Karpas-422 (cell line): ENCODE data around the gene PTTG1IP. TPM values are rescaled to one million over a fixed set of nuclear protein-coding genes. Genes with fewer than 3 reads are reported as not detected.
A peak's percentile ranks its signal among the peaks of the same experiment; 100 is the strongest.

ENCODE experiments used
- DNase-seq: peaks from one replicate; pipeline ENCODE4 v3.0.0-alpha.2; 2015
- H2AFZ ChIP-seq: fragments of 200-600 bp; sonication (generic); 2 replicates; pipeline ENCODE4 v1.6.1; 2014; ENCODE audit warnings: antibody characterized with exemption, low read length, mixed read lengths
- H3K27ac ChIP-seq: fragments of 200-600 bp; sonication (generic); 2 replicates; pipeline ENCODE4 v1.5.1; 2014; ENCODE audit warnings: mild to moderate bottlenecking, low read length, moderate library complexity
- H3K27me3 ChIP-seq: fragments of 200-600 bp; sonication (generic); 2 replicates; pipeline ENCODE4 v1.6.1; 2014; ENCODE audit warnings: low read length, mixed read lengths
- H3K36me3 ChIP-seq: fragments of 200-600 bp; sonication (generic); 2 replicates; pipeline ENCODE4 v1.6.1; 2014; ENCODE audit warnings: low read length, mixed read lengths; ENCODE audit not compliant: insufficient read depth
- H3K4me1 ChIP-seq: fragments of 200-600 bp; sonication (generic); 2 replicates; pipeline ENCODE4 v1.6.1; 2014; ENCODE audit warnings: mild to moderate bottlenecking, low read length, mixed read lengths
- H3K4me2 ChIP-seq: fragments of 200-600 bp; sonication (generic); 2 replicates; pipeline ENCODE4 v1.6.1; 2014; ENCODE audit warnings: low read length, low read depth, mild to moderate bottlenecking; ENCODE audit not compliant: poor library complexity, severe bottlenecking
- H3K4me3 ChIP-seq: fragments of 200-600 bp; sonication (generic); 2 replicates; pipeline ENCODE4 v1.5.1; 2014; ENCODE audit warnings: mild to moderate bottlenecking, antibody characterized with exemption, low read length, mixed read lengths
- H3K79me2 ChIP-seq: fragments of 200-600 bp; sonication (generic); 2 replicates; pipeline ENCODE4 v1.6.1; 2014; ENCODE audit warnings: mild to moderate bottlenecking, low read length, mixed read lengths
- H3K9ac ChIP-seq: fragments of 200-600 bp; sonication (generic); 2 replicates; pipeline ENCODE4 v1.6.0; 2014; ENCODE audit warnings: low read length
- H3K9me2 ChIP-seq: fragments of 200-600 bp; sonication (generic), shearing (Covaris generic); replicated peaks from 2 replicates; pipeline ENCODE4 v1.6.0; 2014; ENCODE audit warnings: mild to moderate bottlenecking, low read length, moderate library complexity; ENCODE audit not compliant: insufficient read depth
- H3K9me3 ChIP-seq: fragments of 300-700, 200-600 bp; sonication (generic); 2 replicates; pipeline ENCODE4 v1.6.1; 2014; ENCODE audit warnings: low read length, mixed read lengths
- H4K20me1 ChIP-seq: fragments of 200-600 bp; sonication (generic); 2 replicates; pipeline ENCODE4 v1.6.1; 2014; ENCODE audit warnings: mild to moderate bottlenecking, antibody characterized with exemption, low read length, low read depth; ENCODE audit not compliant: insufficient read depth
- total RNA-seq: library from RNA; depleted of rRNA; stranded (reverse); fragments of >200 nt; shearing (Covaris generic); gene quantifications from 2 replicates; pipeline ENCODE4 v1.2.3, GENCODE V29; 2014; ENCODE audit warnings: low replicate concordance

PTTG1IP gene
- total RNA-seq, 1 experiment from 2014 or later, result 44.7 TPM

DNA sequence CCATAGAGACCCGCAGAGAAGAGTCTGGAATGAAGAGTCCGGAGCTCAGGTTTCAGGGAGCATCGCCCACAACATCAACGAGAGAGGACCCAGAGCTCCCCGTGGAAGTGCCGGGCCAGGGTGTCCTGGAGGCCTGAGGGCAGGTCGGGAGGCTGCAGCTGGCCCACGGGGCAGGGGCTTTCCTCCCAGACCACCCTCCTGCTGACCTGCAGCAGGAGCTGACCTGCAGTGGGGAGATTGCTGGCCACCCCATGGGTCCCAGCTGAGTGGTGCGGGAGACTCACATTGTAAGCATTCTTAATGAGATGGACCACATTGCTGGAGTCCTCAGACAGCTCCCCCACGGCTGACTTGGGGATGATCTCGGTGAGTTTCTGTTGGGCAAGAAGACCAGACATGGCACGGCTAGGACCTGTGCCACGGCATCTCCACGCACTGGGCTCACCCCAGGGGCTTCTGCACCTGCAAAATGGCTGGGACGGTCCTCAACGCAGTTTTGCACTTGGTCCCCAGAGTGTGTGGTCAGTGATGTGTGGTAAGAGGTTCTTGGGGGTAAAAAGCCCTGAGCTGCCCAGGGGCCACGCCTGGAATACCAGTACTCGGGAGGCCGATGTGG lies 21.3 kb upstream of the PTTG1IP start:
- H3K4me2 ChIP-seq, result peak overlapping the region; percentile 49
- H3K36me3 ChIP-seq, result peaks cover 17% of the 10 kb centered on the region; the same call in 1 of the 2 replicates
- no peaks in the 10 kb centered on the region for H3K9me2 ChIP-seq
- H3K9me3 ChIP-seq, result no peaks in the 10 kb centered on the region
- no peak overlapping the region; the same call in 1 of the 2 replicates for H3K4me3 ChIP-seq
- H3K27ac ChIP-seq, result peak overlapping the region; percentile 88
- DNase-seq, result no peak
- no peaks in the 10 kb centered on the region for H4K20me1 ChIP-seq
- peak overlapping the region; percentile 52 for H3K9ac ChIP-seq
- peaks cover 63% of the 10 kb centered on the region for H3K4me1 ChIP-seq
- no peaks in the 10 kb centered on the region for H3K79me2 ChIP-seq
- no peak overlapping the region for H2AFZ ChIP-seq
- H3K27me3 ChIP-seq, result no peaks in the 10 kb centered on the region

DNA sequence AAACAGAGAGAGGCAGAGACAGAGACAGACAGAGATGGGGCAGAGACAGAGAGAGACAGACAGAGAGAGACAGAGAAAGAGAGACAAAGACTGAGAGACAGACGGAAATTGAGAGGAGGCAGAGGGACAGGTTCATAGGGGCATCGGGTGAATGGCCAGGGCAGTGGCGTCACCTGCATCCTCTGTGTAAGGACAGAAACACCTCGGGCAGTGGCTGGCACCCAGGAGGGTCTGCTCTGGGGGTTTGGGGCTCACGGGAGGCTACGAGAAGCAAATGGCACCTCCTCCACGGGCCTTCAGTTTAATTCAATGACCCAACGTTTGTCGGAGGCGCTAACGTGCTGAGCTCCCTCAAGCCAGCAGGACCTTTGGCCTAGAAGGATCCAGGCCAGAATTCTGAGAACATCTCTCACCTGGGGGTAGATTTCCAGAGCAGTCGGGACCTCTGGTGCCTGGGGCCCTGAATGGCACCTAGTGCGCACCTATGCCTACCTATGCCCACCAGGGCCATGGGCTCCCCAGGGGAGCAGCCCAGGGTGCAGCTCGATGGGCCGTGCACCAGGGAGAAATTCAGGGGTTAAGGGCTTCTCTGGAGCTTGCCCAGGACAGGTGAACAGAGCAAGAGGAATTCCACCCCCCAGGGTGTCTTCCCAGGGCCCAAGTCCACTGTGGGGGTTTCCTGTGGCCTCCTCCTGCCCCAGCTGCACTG lies 20.6 kb upstream of the PTTG1IP start:
- no peak overlapping the region; the same call in 1 of the 2 replicates for H3K4me3 ChIP-seq
- no peak for DNase-seq
- peaks cover 63% of the 10 kb centered on the region for H3K4me1 ChIP-seq
- H3K9me2 ChIP-seq, result no peaks in the 10 kb centered on the region
- no peak overlapping the region for H2AFZ ChIP-seq
- peak overlapping the region; percentile 52 for H3K9ac ChIP-seq
- H3K27ac ChIP-seq, result peak overlapping the region; percentile 88
- no peak overlapping the region for H3K4me2 ChIP-seq
- H4K20me1 ChIP-seq, result no peaks in the 10 kb centered on the region
- no peaks in the 10 kb centered on the region for H3K27me3 ChIP-seq
- H3K36me3 ChIP-seq, result peaks cover 17% of the 10 kb centered on the region; the same call in 1 of the 2 replicates
- H3K9me3 ChIP-seq, result no peaks in the 10 kb centered on the region
- no peaks in the 10 kb centered on the region for H3K79me2 ChIP-seq

DNA sequence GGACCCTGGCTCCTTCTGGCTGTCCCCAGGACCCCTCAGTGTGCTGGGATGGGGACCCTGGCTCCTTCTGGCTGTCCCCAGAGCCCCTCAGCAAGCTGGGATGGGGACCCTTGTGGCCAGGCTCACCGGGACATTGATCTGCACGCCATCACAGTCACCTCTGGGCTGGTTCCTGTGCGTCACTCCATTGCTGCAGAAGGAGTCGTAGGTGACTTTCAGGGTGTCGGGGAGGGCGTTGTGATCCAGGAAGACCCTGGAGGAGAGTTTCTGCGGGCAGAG lies 19.7 kb upstream of the PTTG1IP start:
- Histone ChIP-seq H3K9me2 (no peaks in the 10 kb centered on the region), H3K27me3 (no peaks in the 10 kb centered on the region), H3K4me3 (no peak overlapping the region), H3K36me3 (peaks cover 8% of the 10 kb centered on the region; the same call in 1 of the 2 replicates), H3K4me1 (peaks cover 63% of the 10 kb centered on the region), H3K9me3 (no peaks in the 10 kb centered on the region), H3K4me2 (no peak overlapping the region), H3K27ac (peak overlapping the region; percentile 88), H3K79me2 (no peaks in the 10 kb centered on the region), H4K20me1 (no peaks in the 10 kb centered on the region), H2AFZ (no peak overlapping the region), H3K9ac (peak overlapping the region; percentile 23; the same call in 1 of the 2 replicates)
- no peak for DNase-seq

DNA sequence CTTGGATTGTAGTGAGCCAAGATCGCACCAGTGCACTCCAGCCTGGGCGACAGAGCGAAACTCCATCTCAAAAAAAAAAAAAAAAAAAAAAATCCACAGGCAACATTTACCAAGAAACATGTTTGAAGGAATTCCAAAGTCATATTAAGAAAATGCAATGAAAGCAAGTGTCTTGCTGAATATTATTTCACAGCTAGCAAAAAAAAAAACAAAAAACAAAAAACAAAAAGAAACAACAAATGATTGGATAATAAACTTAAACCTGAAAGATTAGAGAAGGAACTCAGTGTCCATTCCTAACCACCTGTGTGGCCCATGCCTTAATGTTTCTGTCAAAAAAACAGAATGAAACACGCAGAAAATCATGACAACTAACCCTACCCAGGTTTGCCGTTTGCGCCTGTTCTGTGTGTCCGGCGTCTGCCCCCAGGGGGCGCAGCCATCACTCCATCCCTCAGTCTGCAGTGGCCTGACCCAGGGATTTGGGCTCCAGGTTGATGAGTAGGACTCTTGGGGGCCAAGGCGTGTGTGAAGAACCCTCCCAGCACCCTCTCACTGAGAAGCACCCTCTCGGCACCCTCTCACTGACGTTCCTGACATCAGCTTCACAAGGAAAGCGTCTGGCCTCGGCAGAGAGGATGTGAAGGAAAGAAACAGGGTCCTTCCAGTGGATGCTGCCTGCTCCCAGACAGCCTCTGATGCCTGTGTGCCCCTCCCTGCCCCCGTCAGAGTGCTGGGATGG lies 19.2 kb upstream of the PTTG1IP start:
- H3K36me3 ChIP-seq, result peaks cover 8% of the 10 kb centered on the region; the same call in 1 of the 2 replicates
- H3K27ac ChIP-seq, result peak overlapping the region; percentile 88

DNA sequence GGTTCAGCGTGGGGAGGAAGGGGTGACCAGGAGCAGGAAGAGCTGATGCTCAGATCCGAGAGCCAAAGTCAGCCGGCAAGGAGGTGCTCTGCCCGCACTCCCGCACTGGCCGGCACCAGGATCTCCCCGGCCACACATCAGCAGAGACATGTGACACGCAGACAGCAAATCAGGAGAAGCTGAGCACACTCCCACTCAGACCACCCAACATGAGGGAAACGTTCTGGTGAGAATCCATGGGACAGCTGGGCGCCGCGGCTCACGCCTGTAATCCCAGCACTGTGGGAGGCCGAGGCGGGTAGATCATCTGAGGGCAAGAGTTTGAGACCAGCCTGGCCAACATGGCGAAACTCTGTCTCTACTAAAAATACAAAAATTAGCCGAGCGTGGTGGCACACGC lies 18.6 kb upstream of the PTTG1IP start:
- Histone ChIP-seq H3K9me3 (no peaks in the 10 kb centered on the region), H3K4me1 (peaks cover 63% of the 10 kb centered on the region), H4K20me1 (no peaks in the 10 kb centered on the region), H2AFZ (no peak overlapping the region), H3K9me2 (no peaks in the 10 kb centered on the region), H3K27ac (no peak overlapping the region), H3K9ac (no peak overlapping the region), H3K27me3 (no peaks in the 10 kb centered on the region), H3K79me2 (no peaks in the 10 kb centered on the region), H3K4me2 (no peak overlapping the region), H3K36me3 (peaks cover 8% of the 10 kb centered on the region; the same call in 1 of the 2 replicates), H3K4me3 (no peak overlapping the region)
- no peak for DNase-seq

More for the DNA sequence above, 19.2 kb upstream of the PTTG1IP start:
- peak; percentile 92 for DNase-seq
- H3K9ac ChIP-seq, result peak overlapping the region; percentile 23; the same call in 1 of the 2 replicates
- no peaks in the 10 kb centered on the region for H3K79me2 ChIP-seq
- H3K4me1 ChIP-seq, result peaks cover 63% of the 10 kb centered on the region
- no peaks in the 10 kb centered on the region for H3K9me2 ChIP-seq
- H3K4me3 ChIP-seq, result no peak overlapping the region
- H3K4me2 ChIP-seq, result no peak overlapping the region
- H3K9me3 ChIP-seq, result no peaks in the 10 kb centered on the region
- no peaks in the 10 kb centered on the region for H4K20me1 ChIP-seq
- no peaks in the 10 kb centered on the region for H3K27me3 ChIP-seq
- no peak overlapping the region for H2AFZ ChIP-seq

DNA sequence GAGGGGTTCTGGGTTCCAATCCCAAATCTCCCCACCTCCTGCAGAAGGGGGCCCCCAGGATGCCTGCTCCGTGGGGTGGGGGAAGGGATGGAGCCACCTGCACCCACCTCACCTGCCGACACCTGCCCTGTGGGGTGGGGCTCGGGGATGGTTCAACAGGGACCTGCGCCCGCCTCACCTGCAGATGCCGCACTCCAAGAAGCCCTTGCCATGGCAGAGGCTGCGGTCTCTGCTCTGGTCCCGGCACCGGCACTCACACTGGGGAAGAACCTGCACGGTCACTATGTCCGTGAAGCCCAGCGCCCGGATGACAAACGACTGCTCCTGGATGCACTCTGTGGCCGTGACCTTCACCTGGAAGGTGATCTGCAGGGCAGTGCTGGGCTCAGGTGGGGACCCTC lies 18.1 kb upstream of the PTTG1IP start:
- no peaks in the 10 kb centered on the region for H3K9me3 ChIP-seq
- no peak overlapping the region for H2AFZ ChIP-seq
- no peak overlapping the region for H3K9ac ChIP-seq
- no peak for DNase-seq
- no peaks in the 10 kb centered on the region for H3K27me3 ChIP-seq
- no peaks in the 10 kb centered on the region for H3K79me2 ChIP-seq
- H3K36me3 ChIP-seq, result peaks cover 8% of the 10 kb centered on the region
- H3K9me2 ChIP-seq, result no peaks in the 10 kb centered on the region
- H4K20me1 ChIP-seq, result no peaks in the 10 kb centered on the region
- H3K4me3 ChIP-seq, result no peak overlapping the region
- peaks cover 63% of the 10 kb centered on the region for H3K4me1 ChIP-seq
- no peak overlapping the region for H3K4me2 ChIP-seq
- no peak overlapping the region for H3K27ac ChIP-seq

DNA sequence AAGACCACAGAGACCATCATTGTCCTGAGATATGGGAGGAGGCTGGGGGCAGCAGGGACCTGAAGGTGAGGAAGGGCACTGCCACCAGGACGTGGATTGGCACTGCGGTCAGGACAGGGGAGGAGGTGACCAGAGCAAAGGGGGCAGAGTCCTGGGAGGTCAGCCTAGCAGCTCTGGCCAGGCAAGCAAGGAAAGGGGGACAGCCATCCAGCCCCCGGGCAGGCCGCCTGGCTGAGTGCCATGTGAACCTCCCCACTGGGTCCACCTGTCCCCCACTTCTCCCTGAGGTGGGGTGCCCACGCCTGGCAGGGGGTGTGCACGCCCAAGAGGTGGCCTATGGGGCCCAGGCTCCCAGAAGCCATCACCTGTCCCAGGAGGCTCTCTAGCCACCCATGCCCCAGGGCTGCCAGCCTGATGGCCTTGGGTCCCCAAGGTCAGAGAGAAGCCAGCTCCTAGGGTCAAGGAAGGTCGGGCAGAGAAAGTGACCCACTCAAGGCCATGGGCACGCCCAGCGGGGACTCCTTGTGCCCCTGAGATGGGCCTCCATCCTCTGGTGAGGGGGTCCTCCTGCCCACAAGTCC lies 17.6 kb upstream of the PTTG1IP start:
- no peaks in the 10 kb centered on the region for H3K79me2 ChIP-seq
- H2AFZ ChIP-seq, result no peak overlapping the region
- H4K20me1 ChIP-seq, result no peaks in the 10 kb centered on the region
- peaks cover 57% of the 10 kb centered on the region for H3K4me1 ChIP-seq
- H3K36me3 ChIP-seq, result peaks cover 10% of the 10 kb centered on the region
- no peaks in the 10 kb centered on the region for H3K9me2 ChIP-seq
- H3K4me2 ChIP-seq, result no peak overlapping the region
- no peak overlapping the region for H3K4me3 ChIP-seq
- DNase-seq, result no peak
- no peaks in the 10 kb centered on the region for H3K9me3 ChIP-seq
- no peak overlapping the region for H3K9ac ChIP-seq
- no peak overlapping the region for H3K27ac ChIP-seq
- H3K27me3 ChIP-seq, result no peaks in the 10 kb centered on the region
